Right renal pelvis (tissue), 4 donors: ENCODE measurements around the gene INPP5B. TPM values are rescaled to one million over a fixed set of nuclear protein-coding genes. Genes with fewer than 3 reads are reported as not detected.

Experiments used
- polyA plus RNA-seq, 4 donors: library from polyadenylated mRNA; unstranded; fragments of 120-200 nt; gene quantifications; one replicate each; pipeline ENCODE4 v1.2.1, GENCODE V29; 2013; ENCODE audit not compliant: insufficient read length in 4 of 4

The INPP5B gene
- polyA plus RNA-seq, 4 donors, result 16.3 to 21.7 (median 19.1) TPM

Other genes with a start within 250 kb of the INPP5B start
- under 1 TPM; 0.09 to 0.24 (median 0.16) TPM for gene EPHA10, start 181.9 kb downstream of the INPP5B start, polyA plus RNA-seq
- 1 to 10 TPM; 3.5 to 4.9 (median 4.4) TPM for gene MANEAL, start 153.2 kb downstream of the INPP5B start, polyA plus RNA-seq
- gene C1orf122, start 139.3 kb downstream of the INPP5B start, polyA plus RNA-seq, result 10 to 100 TPM; 23.6 to 42.2 (median 27.3) TPM
- gene YRDC, start 138.8 kb downstream of the INPP5B start, polyA plus RNA-seq, result 10 to 100 TPM; 12.9 to 14.4 (median 13.9) TPM
- gene MTF1, start 87.5 kb downstream of the INPP5B start, polyA plus RNA-seq, result 10 to 100 TPM in 2 of 4 donors, 1 to 10 TPM in 2; 7.2 to 11.3 (median 10.0) TPM
- 100 to 1,000 TPM in 3 of 4 donors, 10 to 100 TPM in 1; 98.6 to 111 (median 108) TPM for gene SF3A3, start 43.0 kb upstream of the INPP5B start, polyA plus RNA-seq
- 10 to 100 TPM; 18.1 to 23.0 (median 21.1) TPM for gene FHL3, start 58.5 kb upstream of the INPP5B start, polyA plus RNA-seq
- gene UTP11, start 65.7 kb upstream of the INPP5B start, polyA plus RNA-seq, result 10 to 100 TPM; 39.7 to 51.1 (median 44.7) TPM
- gene POU3F1, start 99.7 kb upstream of the INPP5B start, polyA plus RNA-seq, result 1 to 10 TPM in 2 of 4 donors, under 1 TPM in 2; 0.53 to 1.2 (median 1.0) TPM